A549 treated with GW870086 at 1 μM for 4 hours (cell line): Measurements from ENCODE around the gene KSR2. TPM values are rescaled to one million over a fixed set of nuclear protein-coding genes. Genes with fewer than 3 reads are reported as not detected.

Experiments
- total RNA-seq: library from RNA; stranded (reverse); fragments of 200-300 nt; extraction: Qiagen RNA extraction; gene quantifications from 5 replicates; pipeline ENCODE4 v1.2.3, GENCODE V29; 2022; ENCODE audit warnings: low read depth

KSR2 gene
- total RNA-seq: 0.53 to 0.72 TPM (median 0.65 TPM) in 5 replicates

DNA sequence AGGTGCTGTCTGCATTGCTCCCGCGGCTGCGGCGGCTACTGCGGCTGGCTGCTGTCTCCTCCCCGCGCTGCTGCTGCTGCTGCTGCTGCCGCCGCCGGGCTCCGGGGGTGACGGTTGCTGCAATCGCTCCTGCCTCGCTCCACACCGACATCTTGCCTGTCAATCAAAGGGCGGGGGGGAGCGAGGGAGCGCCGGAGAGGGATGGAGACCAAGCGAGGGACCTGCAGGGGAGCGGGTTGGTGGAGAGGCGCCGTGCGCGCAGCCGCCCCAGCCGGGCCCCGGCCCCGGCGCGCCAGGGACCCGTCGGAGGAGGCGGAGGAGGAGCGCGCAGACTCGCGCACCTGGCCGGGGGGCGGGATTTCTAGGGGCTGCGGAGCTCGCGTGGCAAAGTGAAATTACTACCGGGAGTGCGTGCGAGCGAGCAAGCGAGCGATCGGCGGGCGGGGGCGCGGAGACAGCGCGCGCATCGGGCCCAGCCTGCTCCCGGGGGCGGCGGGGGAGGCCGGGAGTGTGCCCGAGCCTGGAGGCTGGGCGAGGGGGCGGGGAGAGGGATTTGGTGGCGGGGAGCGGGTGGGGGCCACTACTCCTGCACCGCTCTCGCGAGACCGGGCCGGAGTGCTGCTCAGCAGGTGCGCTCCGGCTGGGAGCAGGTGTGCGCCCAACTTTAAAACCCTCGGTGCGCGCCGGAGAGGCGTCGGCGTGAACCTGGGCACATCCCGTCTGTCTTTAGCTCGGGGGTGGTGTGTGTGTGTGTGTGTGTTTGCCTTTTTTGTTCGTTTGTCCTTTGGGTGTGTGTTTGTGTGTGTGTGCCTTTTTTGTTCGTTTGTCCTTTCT is at the start of gene KSR2:
Gene KSR2, minus strand, starts transcription at position 165 of the 834 bp plus-strand sequence. CDS start 735 bp downstream, outside the sequence.

GRCh38 chr12:118016424-118017264 is 47.9 kb upstream of the KSR2 start, which contains the start of gene RFC5:
Gene RFC5, plus strand, starts transcription at chr12:118016703. Its CDS starts 125 bp downstream, at chr12:118016828.

Other genes with a start within 250 kb of the KSR2 start
- gene RFC5, start 47.7 kb upstream of the KSR2 start, total RNA-seq: 34.3 to 41.6 TPM (median 39.5 TPM) in 5 replicates
- gene WSB2, start 92.2 kb upstream of the KSR2 start, total RNA-seq: 59.6 to 69.0 TPM (median 64.2 TPM) in 5 replicates
- gene VSIG10, start 135.0 kb upstream of the KSR2 start, total RNA-seq: 16.5 to 19.9 TPM (median 17.4 TPM) in 5 replicates
- gene PEBP1, start 167.1 kb upstream of the KSR2 start, total RNA-seq: 221 to 286 TPM (median 273 TPM) in 5 replicates